Measurements from ENCODE around the gene POLR3E. TPM values are rescaled to one million over a fixed set of nuclear protein-coding genes. Genes with fewer than 3 reads are reported as not detected.

POLR3E gene
- total RNA-seq, 4 donors from 2014 or later = 48.1 to 102 (median 67.0) TPM

- 81 to 88% methylated on average over 10 to 17 of the region's 17 CpGs for WGBS, 2 donors
- TF ChIP-seq EP300 (IDR thresholded peaks at IDR 0.05) (no peak), POLR2A (IDR thresholded peaks at IDR 0.05) (no peak)
- TF ChIP-seq, protein P1, sequence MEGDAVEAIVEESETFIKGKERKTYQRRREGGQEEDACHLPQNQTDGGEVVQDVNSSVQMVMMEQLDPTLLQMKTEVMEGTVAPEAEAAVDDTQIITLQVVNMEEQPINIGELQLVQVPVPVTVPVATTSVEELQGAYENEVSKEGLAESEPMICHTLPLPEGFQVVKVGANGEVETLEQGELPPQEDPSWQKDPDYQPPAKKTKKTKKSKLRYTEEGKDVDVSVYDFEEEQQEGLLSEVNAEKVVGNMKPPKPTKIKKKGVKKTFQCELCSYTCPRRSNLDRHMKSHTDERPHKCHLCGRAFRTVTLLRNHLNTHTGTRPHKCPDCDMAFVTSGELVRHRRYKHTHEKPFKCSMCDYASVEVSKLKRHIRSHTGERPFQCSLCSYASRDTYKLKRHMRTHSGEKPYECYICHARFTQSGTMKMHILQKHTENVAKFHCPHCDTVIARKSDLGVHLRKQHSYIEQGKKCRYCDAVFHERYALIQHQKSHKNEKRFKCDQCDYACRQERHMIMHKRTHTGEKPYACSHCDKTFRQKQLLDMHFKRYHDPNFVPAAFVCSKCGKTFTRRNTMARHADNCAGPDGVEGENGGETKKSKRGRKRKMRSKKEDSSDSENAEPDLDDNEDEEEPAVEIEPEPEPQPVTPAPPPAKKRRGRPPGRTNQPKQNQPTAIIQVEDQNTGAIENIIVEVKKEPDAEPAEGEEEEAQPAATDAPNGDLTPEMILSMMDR (IDR thresholded peaks at IDR 0.05) = no peak
- peaks cover 0 to 10% (median 0%) of the 10 kb centered on the region in 4 donors for H3K4me1 ChIP-seq
- no peak overlapping the region for H3K27ac ChIP-seq
- peaks cover 0 to 93% (median 11%) of the 10 kb centered on the region in 3 donors for H3K36me3 ChIP-seq
- DNase-seq (ENCODE audit: low spot score in 2 of 2) = no peak
- H3K9me3 ChIP-seq = no peaks in the 10 kb centered on the region
- no peaks in the 10 kb centered on the region for H3K27me3 ChIP-seq
- no peak overlapping the region for H3K4me3 ChIP-seq
These were observed 19.9 kb downstream of the POLR3E start for GRCh38 chr16:22317001-22317530.

DNA sequence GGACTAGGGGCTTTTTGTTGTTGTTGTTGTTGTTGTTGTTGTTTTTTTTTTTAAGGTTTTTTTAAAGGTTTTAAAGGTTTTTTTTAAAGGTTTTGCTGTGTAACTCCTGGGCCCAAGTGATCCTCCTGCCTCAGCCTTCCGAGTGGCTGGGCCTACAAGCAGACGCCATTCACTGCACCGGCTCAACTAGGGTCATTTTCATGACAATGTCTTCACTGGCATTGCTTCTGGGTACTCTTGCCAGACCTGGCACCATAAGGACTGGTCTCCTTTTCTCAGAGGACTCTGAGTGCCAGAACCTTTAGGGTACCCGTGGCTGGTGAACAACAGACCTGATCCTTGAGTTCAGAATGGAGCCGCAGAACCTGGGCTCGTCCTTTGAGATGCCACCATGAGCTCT is 20.4 kb downstream of the POLR3E start:
- Histone ChIP-seq H3K36me3 (peaks cover 0 to 93% (median 11%) of the 10 kb centered on the region in 3 donors), H3K9me3 (no peaks in the 10 kb centered on the region), H3K4me1 (peaks cover 0 to 10% (median 0%) of the 10 kb centered on the region in 4 donors), H3K27me3 (no peaks in the 10 kb centered on the region), H3K4me3 (no peak overlapping the region), H3K27ac (no peak overlapping the region)
- 96 to 97% methylated on average over 6 of the region's 6 CpGs for WGBS, 2 donors
- TF ChIP-seq EP300 (IDR thresholded peaks at IDR 0.05) (no peak), POLR2A (IDR thresholded peaks at IDR 0.05) (no peak)
- TF ChIP-seq, protein P1 (IDR thresholded peaks at IDR 0.05) = no peak
- no peak for DNase-seq (ENCODE audit: low spot score in 2 of 2)

GRCh38 chr16:22318690-22319358 is 21.6 kb downstream of the POLR3E start:
- WGBS, 2 donors = 82 to 86% methylated on average over 18 of the region's 18 CpGs

GRCh38 chr16:22320572-22321339 is 23.5 kb downstream of the POLR3E start:
- H3K4me3 ChIP-seq = no peak overlapping the region
- H3K4me1 ChIP-seq = peaks cover 0 to 10% (median 0%) of the 10 kb centered on the region in 4 donors
- 75 to 77% methylated on average over 13 of the region's 13 CpGs for WGBS, 2 donors
- no peaks in the 10 kb centered on the region for H3K27me3 ChIP-seq
- peaks cover 0 to 92% (median 27%) of the 10 kb centered on the region in 3 donors for H3K36me3 ChIP-seq
- no peaks in the 10 kb centered on the region for H3K9me3 ChIP-seq
- no peak for DNase-seq (ENCODE audit: low spot score in 2 of 2)
- TF ChIP-seq, protein P1 (IDR thresholded peaks at IDR 0.05) = no peak
- TF ChIP-seq POLR2A (IDR thresholded peaks at IDR 0.05) (no peak), EP300 (IDR thresholded peaks at IDR 0.05) (no peak)
- H3K27ac ChIP-seq = no peak overlapping the region

More at GRCh38 chr16:22318690-22319358, 21.6 kb downstream of the POLR3E start:
- Histone ChIP-seq H3K27ac (no peak overlapping the region), H3K4me3 (no peak overlapping the region), H3K27me3 (no peaks in the 10 kb centered on the region), H3K4me1 (peaks cover 0 to 10% (median 0%) of the 10 kb centered on the region in 4 donors), H3K36me3 (peaks cover 0 to 92% (median 11%) of the 10 kb centered on the region in 3 donors), H3K9me3 (no peaks in the 10 kb centered on the region)
- TF ChIP-seq, protein P1 (IDR thresholded peaks at IDR 0.05) = peak; percentile 16 to 49 (median 29)
- TF ChIP-seq POLR2A (IDR thresholded peaks at IDR 0.05) (no peak), EP300 (IDR thresholded peaks at IDR 0.05) (no peak)
- DNase-seq (ENCODE audit: low spot score in 2 of 2) = peak in 1 of 2 donors; percentile 21

All from tibial nerve (tissue), 4 donors.